ENCODE data around the gene POU6F1. TPM values are rescaled to one million over a fixed set of nuclear protein-coding genes. Genes with fewer than 3 reads are reported as not detected.

The POU6F1 gene
- total and polyA plus RNA-seq, 2 experiments from 2014 or later: 1.8 to 3.0 TPM

GRCh38 chr12:51172515-51173431 is 45.1 kb downstream of the POU6F1 start, which contains the start of gene TFCP2:
TSS of gene TFCP2 (minus strand) at chr12:51173135. CDS start at chr12:51172422, 713 bp downstream.
- H3K4me2 ChIP-seq (ENCODE audit: unreplicated experiment): peak within 1 kb of the TSS; percentile 85
- peak within 1 kb of the TSS; percentile 99 for H3K27ac ChIP-seq
- DNase-seq: peak; percentile 99
- no peaks in the 10 kb centered on the region for H4K20me1 ChIP-seq (ENCODE audit: insufficient read depth)
- in situ Hi-C loops (cut with MboI): no loop called here
- H3K9me2 ChIP-seq (ENCODE audit: insufficient read depth): no peaks in the 10 kb centered on the region
- peaks cover 47% of the 10 kb centered on the region for H3K79me2 ChIP-seq (ENCODE audit: insufficient read depth)
- H2AFZ ChIP-seq: peak within 1 kb of the TSS; percentile 98
- no peaks in the 10 kb centered on the region for H3K27me3 ChIP-seq (replicated peaks; ENCODE audit: insufficient read depth)
- H3K36me3 ChIP-seq (ENCODE audit: low read depth): no peaks in the 10 kb centered on the region
- 1 to 2% methylated on average over 55 to 57 of the region's 58 CpGs for WGBS, 2 experiments (ENCODE audit: low coverage in 1 of 2, low lambda C conversion rate in 2 of 2, missing lambda C conversion rate in 2 of 2)
- H3K4me3 ChIP-seq: peak within 1 kb of the TSS; percentile 90
- H3K9me3 ChIP-seq (ENCODE audit: low read depth): no peaks in the 10 kb centered on the region
- peak within 1 kb of the TSS; percentile 95 for H3K9ac ChIP-seq
- peaks cover 13% of the 10 kb centered on the region; the same call in 1 of the 2 replicates for H3F3A ChIP-seq (ENCODE audit: insufficient read depth)
- peaks cover 14% of the 10 kb centered on the region for H3K4me1 ChIP-seq (ENCODE audit: insufficient read depth)
- no peak for TF ChIP-seq EZH2 (IDR thresholded peaks at IDR 0.05; ENCODE audit: insufficient read depth, poor library complexity, severe bottlenecking)
- no peak for TF ChIP-seq EZH2phosphoT487 (IDR thresholded peaks at IDR 0.05; ENCODE audit: insufficient read depth, low read depth)

GRCh38 chr12:51171884-51172514 is 45.9 kb downstream of the POU6F1 start:
- H3K79me2 ChIP-seq (ENCODE audit: insufficient read depth): peaks cover 55% of the 10 kb centered on the region

DNA sequence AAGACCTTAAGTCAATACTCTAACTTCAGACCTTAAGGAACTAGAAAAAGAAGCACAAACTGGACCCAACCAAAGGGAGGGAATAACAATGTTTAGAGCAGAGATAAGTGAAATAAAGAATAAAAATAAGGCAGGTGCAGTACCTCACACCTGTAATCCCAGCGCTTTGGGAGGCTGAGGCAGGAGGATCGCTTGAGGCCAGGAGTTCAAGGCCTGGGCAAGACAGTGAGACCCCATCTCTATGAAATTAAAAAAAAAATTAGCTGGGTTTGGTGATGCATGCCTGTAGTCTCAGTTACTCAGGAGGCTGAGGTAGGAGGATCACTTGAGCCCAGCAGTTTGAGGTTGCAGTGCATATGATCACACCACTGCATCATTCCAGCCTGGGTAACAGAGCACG is 54.1 kb downstream of the POU6F1 start:
- Histone ChIP-seq H3K9ac (no peak overlapping the region), H3K27me3 (replicated peaks; ENCODE audit: insufficient read depth) (no peaks in the 10 kb centered on the region), H3K9me3 (ENCODE audit: low read depth) (no peaks in the 10 kb centered on the region), H3K4me1 (ENCODE audit: insufficient read depth) (no peaks in the 10 kb centered on the region), H3K4me3 (no peak overlapping the region), H3K79me2 (ENCODE audit: insufficient read depth) (peaks cover 99% of the 10 kb centered on the region), H3K36me3 (ENCODE audit: low read depth) (no peaks in the 10 kb centered on the region), H3K27ac (no peak overlapping the region), H4K20me1 (ENCODE audit: insufficient read depth) (no peaks in the 10 kb centered on the region), H3F3A (ENCODE audit: insufficient read depth) (no peaks in the 10 kb centered on the region), H3K4me2 (ENCODE audit: unreplicated experiment) (no peak overlapping the region), H2AFZ (no peak overlapping the region), H3K9me2 (ENCODE audit: insufficient read depth) (no peaks in the 10 kb centered on the region)
- in situ Hi-C loops (cut with MboI): no loop called here
- no peak for DNase-seq
- no peak for TF ChIP-seq EZH2phosphoT487 (IDR thresholded peaks at IDR 0.05; ENCODE audit: insufficient read depth, low read depth)
- 81% methylated on average over 3 of the region's 3 CpGs for WGBS, 2 experiments (ENCODE audit: low coverage in 1 of 2, low lambda C conversion rate in 2 of 2, missing lambda C conversion rate in 2 of 2)

More at GRCh38 chr12:51171884-51172514, 45.9 kb downstream of the POU6F1 start:
- in situ Hi-C loops (cut with MboI): no loop called here
- Histone ChIP-seq H3K9ac (peak overlapping the region; percentile 95), H3K9me3 (ENCODE audit: low read depth) (no peaks in the 10 kb centered on the region), H2AFZ (peak overlapping the region; percentile 98), H3K27ac (peak overlapping the region; percentile 99), H3K4me1 (ENCODE audit: insufficient read depth) (peaks cover 14% of the 10 kb centered on the region), H3K27me3 (replicated peaks; ENCODE audit: insufficient read depth) (no peaks in the 10 kb centered on the region), H3K4me2 (ENCODE audit: unreplicated experiment) (peak overlapping the region; percentile 85), H3K36me3 (ENCODE audit: low read depth) (no peaks in the 10 kb centered on the region), H3F3A (ENCODE audit: insufficient read depth) (peaks cover 13% of the 10 kb centered on the region; the same call in 1 of the 2 replicates), H4K20me1 (ENCODE audit: insufficient read depth) (no peaks in the 10 kb centered on the region), H3K4me3 (peak overlapping the region; percentile 90), H3K9me2 (ENCODE audit: insufficient read depth) (no peaks in the 10 kb centered on the region)
- TF ChIP-seq EZH2 (IDR thresholded peaks at IDR 0.05; ENCODE audit: insufficient read depth, poor library complexity, severe bottlenecking): no peak
- TF ChIP-seq EZH2phosphoT487 (IDR thresholded peaks at IDR 0.05; ENCODE audit: insufficient read depth, low read depth): no peak
- DNase-seq: peak; percentile 58
- WGBS, 2 experiments (ENCODE audit: low coverage in 1 of 2, low lambda C conversion rate in 2 of 2, missing lambda C conversion rate in 2 of 2): 5% methylated on average over 16 of the region's 16 CpGs

GRCh38 chr12:51162217-51162616 is 55.6 kb downstream of the POU6F1 start:
- Histone ChIP-seq H3K9me2 (ENCODE audit: insufficient read depth) (no peaks in the 10 kb centered on the region), H3K27me3 (replicated peaks; ENCODE audit: insufficient read depth) (no peaks in the 10 kb centered on the region), H3K27ac (no peak overlapping the region), H3K9ac (no peak overlapping the region), H2AFZ (no peak overlapping the region), H3K4me2 (ENCODE audit: unreplicated experiment) (no peak overlapping the region), H3K9me3 (ENCODE audit: low read depth) (no peaks in the 10 kb centered on the region), H3K4me1 (ENCODE audit: insufficient read depth) (no peaks in the 10 kb centered on the region), H3K4me3 (no peak overlapping the region), H3K36me3 (ENCODE audit: low read depth) (no peaks in the 10 kb centered on the region), H4K20me1 (ENCODE audit: insufficient read depth) (no peaks in the 10 kb centered on the region), H3F3A (ENCODE audit: insufficient read depth) (no peaks in the 10 kb centered on the region), H3K79me2 (ENCODE audit: insufficient read depth) (peaks cover 98% of the 10 kb centered on the region)
- in situ Hi-C loops (cut with MboI): no loop called here
- no peak for DNase-seq
- TF ChIP-seq EZH2phosphoT487 (IDR thresholded peaks at IDR 0.05; ENCODE audit: insufficient read depth, low read depth) (no peak), EZH2 (IDR thresholded peaks at IDR 0.05; ENCODE audit: insufficient read depth, poor library complexity, severe bottlenecking) (no peak)
- 98% methylated on average over 6 of the region's 6 CpGs for WGBS, 2 experiments (ENCODE audit: low coverage in 1 of 2, low lambda C conversion rate in 2 of 2, missing lambda C conversion rate in 2 of 2)

Data from GM23248 (cell line).